ENCODE results near the gene FOXI3.

GRCh38 chr2:88448248-88448647, 4.2 kb downstream of the FOXI3 start:
- TF ChIP-seq CTCF (IDR thresholded peaks at IDR 0.05) (no peak), POLR2A (IDR thresholded peaks at IDR 0.05) (no peak)
